ENCODE results near the gene ITGA2. TPM values are rescaled to one million over a fixed set of nuclear protein-coding genes. Genes with fewer than 3 reads are reported as not detected.
"Not testable (repeated sequence)": the region's sequence is repeated elsewhere in the genome, so short reads cannot be mapped to it uniquely, and the experiment has no call there.

The ITGA2 gene
- polyA plus RNA-seq, 1 experiment: 5.3 TPM

GRCh38 chr5:52956915-52957747, 32.0 kb upstream of the ITGA2 start:
- Histone ChIP-seq H3K4me3 (ENCODE audit: low read depth, low read length) (no peak overlapping the region), H3K27me3 (ENCODE audit: control insufficient read depth, insufficient read depth, low read length) (no peaks in the 10 kb centered on the region), H3K36me3 (ENCODE audit: control insufficient read depth, insufficient read depth, low read length) (no peaks in the 10 kb centered on the region)
- ChIA-PET CTCF (interaction anchor here (1.1 to 2.6 kb wide), 2 partner anchors 8 to 135 kb away, joined by 3 to 8 read pairs; no protein-coding TSS in a partner anchor), POLR2A (no interaction called here)
- no peak for DNase-seq (ENCODE audit: low read depth)
- TF ChIP-seq, protein P1, sequence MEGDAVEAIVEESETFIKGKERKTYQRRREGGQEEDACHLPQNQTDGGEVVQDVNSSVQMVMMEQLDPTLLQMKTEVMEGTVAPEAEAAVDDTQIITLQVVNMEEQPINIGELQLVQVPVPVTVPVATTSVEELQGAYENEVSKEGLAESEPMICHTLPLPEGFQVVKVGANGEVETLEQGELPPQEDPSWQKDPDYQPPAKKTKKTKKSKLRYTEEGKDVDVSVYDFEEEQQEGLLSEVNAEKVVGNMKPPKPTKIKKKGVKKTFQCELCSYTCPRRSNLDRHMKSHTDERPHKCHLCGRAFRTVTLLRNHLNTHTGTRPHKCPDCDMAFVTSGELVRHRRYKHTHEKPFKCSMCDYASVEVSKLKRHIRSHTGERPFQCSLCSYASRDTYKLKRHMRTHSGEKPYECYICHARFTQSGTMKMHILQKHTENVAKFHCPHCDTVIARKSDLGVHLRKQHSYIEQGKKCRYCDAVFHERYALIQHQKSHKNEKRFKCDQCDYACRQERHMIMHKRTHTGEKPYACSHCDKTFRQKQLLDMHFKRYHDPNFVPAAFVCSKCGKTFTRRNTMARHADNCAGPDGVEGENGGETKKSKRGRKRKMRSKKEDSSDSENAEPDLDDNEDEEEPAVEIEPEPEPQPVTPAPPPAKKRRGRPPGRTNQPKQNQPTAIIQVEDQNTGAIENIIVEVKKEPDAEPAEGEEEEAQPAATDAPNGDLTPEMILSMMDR (IDR thresholded peaks at IDR 0.05; ENCODE audit: insufficient read depth, low read depth, low read length): no peak

DNA sequence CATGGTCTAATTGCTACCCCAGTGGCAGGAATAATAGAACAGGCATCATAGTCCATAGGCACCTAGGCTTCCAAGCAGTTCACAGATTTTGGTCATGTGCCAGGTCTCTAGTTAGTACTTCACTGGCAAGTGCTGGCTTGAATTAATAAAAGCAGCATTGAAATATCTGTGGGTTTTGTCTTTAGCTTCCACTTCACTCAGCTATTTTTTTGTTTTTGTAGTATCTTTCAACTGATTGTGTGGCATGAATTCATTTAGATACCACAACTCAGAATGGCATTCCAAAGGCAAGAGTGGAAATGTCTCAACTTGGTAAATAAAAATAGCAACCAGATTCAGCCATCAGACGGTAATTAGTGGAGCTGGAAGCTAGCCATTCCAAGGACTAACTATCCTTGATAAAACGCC, 27.9 kb upstream of the ITGA2 start:
- no peaks in the 10 kb centered on the region for H3K36me3 ChIP-seq (ENCODE audit: control insufficient read depth, insufficient read depth, low read length)
- no peak overlapping the region for H3K4me3 ChIP-seq (ENCODE audit: low read depth, low read length)
- POLR2A ChIA-PET: interaction anchor here (0.6 kb wide), 1 partner anchor 28 kb away, joined by 4 read pairs; no protein-coding TSS in a partner anchor
- DNase-seq (ENCODE audit: low read depth): peak; percentile 30
- no peaks in the 10 kb centered on the region for H3K27me3 ChIP-seq (ENCODE audit: control insufficient read depth, insufficient read depth, low read length)
- TF ChIP-seq, protein P1 (IDR thresholded peaks at IDR 0.05; ENCODE audit: insufficient read depth, low read depth, low read length): no peak
- CTCF ChIA-PET: interaction anchor here (2.1 to 2.4 kb wide), 2 partner anchors 12 to 131 kb away, joined by 8 to 13 read pairs; no protein-coding TSS in a partner anchor

GRCh38 chr5:52963636-52964035, 25.5 kb upstream of the ITGA2 start:
- TF ChIP-seq, protein P1 (IDR thresholded peaks at IDR 0.05; ENCODE audit: insufficient read depth, low read depth, low read length): no peak
- DNase-seq (ENCODE audit: low read depth): no peak
- Histone ChIP-seq H3K4me3 (ENCODE audit: low read depth, low read length) (no peak overlapping the region), H3K36me3 (ENCODE audit: control insufficient read depth, insufficient read depth, low read length) (no peaks in the 10 kb centered on the region), H3K27me3 (ENCODE audit: control insufficient read depth, insufficient read depth, low read length) (no peaks in the 10 kb centered on the region)
- POLR2A ChIA-PET: no interaction called here
- CTCF ChIA-PET: interaction anchor here (1.3 to 2.8 kb wide), 2 partner anchors 15 to 16 kb away, joined by 5 to 13 read pairs; no protein-coding TSS in a partner anchor

- POLR2A ChIA-PET: no interaction called here
- Histone ChIP-seq H3K27me3 (ENCODE audit: control insufficient read depth, insufficient read depth, low read length) (no peaks in the 10 kb centered on the region), H3K4me3 (ENCODE audit: low read depth, low read length) (no peak overlapping the region), H3K36me3 (ENCODE audit: control insufficient read depth, insufficient read depth, low read length) (no peaks in the 10 kb centered on the region)
- CTCF ChIA-PET: interaction anchor here (1.3 to 2.8 kb wide), 2 partner anchors 15 to 16 kb away, joined by 5 to 13 read pairs; no protein-coding TSS in a partner anchor
- DNase-seq (ENCODE audit: low read depth): no peak
- TF ChIP-seq, protein P1 (IDR thresholded peaks at IDR 0.05; ENCODE audit: insufficient read depth, low read depth, low read length): no peak
Observed at GRCh38 chr5:52964138-52964537, 25.0 kb upstream of the ITGA2 start.

DNA sequence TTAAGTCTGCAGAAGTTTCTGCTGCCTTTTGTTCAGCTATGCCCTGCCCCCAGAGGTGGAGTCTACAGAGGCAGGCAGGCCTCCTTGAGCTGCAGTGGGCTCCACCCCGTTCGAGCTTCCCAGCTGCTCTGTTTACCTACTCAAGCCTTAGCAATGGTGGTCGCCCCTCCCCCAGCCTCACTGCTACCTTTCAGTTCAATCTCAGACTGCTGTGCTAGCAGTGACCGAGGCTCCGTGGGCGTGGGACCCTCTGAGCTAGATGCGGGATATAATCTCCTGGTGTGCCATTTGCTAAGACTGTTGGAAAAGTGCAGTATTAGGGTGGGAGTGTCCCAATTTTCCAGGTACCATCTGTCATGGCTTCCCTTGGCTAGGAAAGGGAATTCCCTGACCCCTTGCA, 13.0 kb upstream of the ITGA2 start:
- POLR2A ChIA-PET; H3K4me3 ChIP-seq (ENCODE audit: low read depth, low read length); H3K36me3 ChIP-seq (ENCODE audit: control insufficient read depth, insufficient read depth, low read length); H3K27me3 ChIP-seq (ENCODE audit: control insufficient read depth, insufficient read depth, low read length); DNase-seq (ENCODE audit: low read depth): not testable (repeated sequence)
- CTCF ChIA-PET: interaction anchor here (0.9 to 1.7 kb wide), 2 partner anchors 12 to 20 kb away, joined by 3 to 4 read pairs; no protein-coding TSS in a partner anchor
